ENCODE results near the gene RHOD. TPM values are rescaled to one million over a fixed set of nuclear protein-coding genes. Genes with fewer than 3 reads are reported as not detected.

RHOD gene
- total and polyA plus RNA-seq, 9 of the 15 experiments (the other 6 are each of a cell fraction or from before 2014, with no cell fraction given) = not detected

GRCh38 chr11:67062526-67063373 is 6.1 kb downstream of the RHOD start:
- intact Hi-C loops (cut with micrococcal nuclease) = no loop called here
- DNase-seq (ENCODE audit: extremely low read depth in 1 of 4, low spot score in 3 of 4) = no peak
- Histone ChIP-seq H3K27ac (ENCODE audit: extremely low read depth, low read depth, low read length) (no peak overlapping the region), H3K79me2 (ENCODE audit: control insufficient read depth, insufficient read depth, low read length) (no peaks in the 10 kb centered on the region), H3K9ac (ENCODE audit: insufficient read depth in 1 of 2, low read depth in 2 of 2, low read length in 2 of 2) (peak overlapping the region in 1 of 2 experiments; percentile 26; a peak in 1 of 4 replicates), H3K9me1 (ENCODE audit: control insufficient read depth, insufficient read depth, low read length) (no peaks in the 10 kb centered on the region), H3K4me1 (replicated peaks in 1 of 2; ENCODE audit: control insufficient read depth in 2 of 2, insufficient read depth in 2 of 2, low read length in 2 of 2) (peaks cover 3 to 20% of the 10 kb centered on the region in 2 experiments; a peak in 3 of 5 replicates), H3K36me3 (ENCODE audit: control insufficient read depth, insufficient read depth, low read length) (no peaks in the 10 kb centered on the region), H2AFZ (ENCODE audit: low read depth, low read length) (no peak overlapping the region), H4K20me1 (replicated peaks; ENCODE audit: control insufficient read depth, insufficient read depth, low read length) (no peaks in the 10 kb centered on the region), H3K27me3 (ENCODE audit: control insufficient read depth in 2 of 2, insufficient read depth in 2 of 2, low read length in 2 of 2) (no peaks in the 10 kb centered on the region), H3K9me3 (replicated peaks; ENCODE audit: control insufficient read depth, insufficient read depth, low read depth, low read length) (no peaks in the 10 kb centered on the region), H3K4me3 (no peak overlapping the region), H3K4me2 (ENCODE audit: insufficient read depth, low read length) (no peak overlapping the region)
- ATAC-seq = no peak; the same call in 2 of the 3 replicates
- in situ Hi-C loops (cut with MboI) = no loop called here
- BruUV-seq (replicated peaks) = no TSS peak
- 30% methylated on average over 12 of the region's 13 CpGs for WGBS (ENCODE audit: insufficient coverage, low coverage, missing lambda C conversion rate)
- POLR2A ChIA-PET = interaction anchor here (0.6 to 1.5 kb wide), 3 partner anchors 8 to 163 kb away, joined by 3 to 6 read pairs (median 3); no protein-coding TSS in a partner anchor
- CTCF ChIA-PET (ENCODE audit: low intra/inter-chr PET ratio) = no interaction called here
- no peak for FAIRE-seq
- TF ChIP-seq ZFP30 (CRISPR knock-in tag; IDR thresholded peaks at IDR 0.05; ENCODE audit: borderline replicate concordance) (no peak), ZNF121 (CRISPR knock-in tag; conservative IDR thresholded peaks at IDR 0.05) (peak; percentile 77), NFE2 (IDR thresholded peaks at IDR 0.05; ENCODE audit: low read depth) (peak; percentile 46)

- Histone ChIP-seq H3K27ac (ENCODE audit: extremely low read depth, low read depth, low read length) (no peak overlapping the region), H2AFZ (ENCODE audit: low read depth, low read length) (no peak overlapping the region), H3K9me3 (replicated peaks; ENCODE audit: control insufficient read depth, insufficient read depth, low read depth, low read length) (no peaks in the 10 kb centered on the region), H3K36me3 (ENCODE audit: control insufficient read depth, insufficient read depth, low read length) (no peaks in the 10 kb centered on the region), H3K9ac (ENCODE audit: insufficient read depth in 1 of 2, low read depth in 2 of 2, low read length in 2 of 2) (peak overlapping the region in 1 of 2 experiments; percentile 26; a peak in 1 of 4 replicates), H3K4me1 (replicated peaks in 1 of 2; ENCODE audit: control insufficient read depth in 2 of 2, insufficient read depth in 2 of 2, low read length in 2 of 2) (peaks cover 0 to 23% of the 10 kb centered on the region in 2 experiments; a peak in 2 of 5 replicates), H3K9me1 (ENCODE audit: control insufficient read depth, insufficient read depth, low read length) (no peaks in the 10 kb centered on the region), H4K20me1 (replicated peaks; ENCODE audit: control insufficient read depth, insufficient read depth, low read length) (no peaks in the 10 kb centered on the region), H3K4me2 (ENCODE audit: insufficient read depth, low read length) (no peak overlapping the region), H3K4me3 (no peak overlapping the region), H3K27me3 (ENCODE audit: control insufficient read depth in 2 of 2, insufficient read depth in 2 of 2, low read length in 2 of 2) (peaks cover 0 to 11% of the 10 kb centered on the region in 2 experiments; a peak in 2 of 5 replicates), H3K79me2 (ENCODE audit: control insufficient read depth, insufficient read depth, low read length) (no peaks in the 10 kb centered on the region)
- no peak for ATAC-seq
- ChIA-PET POLR2A (interaction anchor here (1.0 kb wide), 2 partner anchors 9 to 11 kb away, joined by 4 read pairs; no protein-coding TSS in a partner anchor), CTCF (ENCODE audit: low intra/inter-chr PET ratio) (no interaction called here)
- in situ Hi-C loops (cut with MboI) = no loop called here
- DNase-seq (ENCODE audit: extremely low read depth in 1 of 4, low spot score in 3 of 4) = no peak
- intact Hi-C loops (cut with micrococcal nuclease) = no loop called here
- BruUV-seq (replicated peaks) = no TSS peak
- TF ChIP-seq GABPB1 (CRISPR knock-in tag; IDR thresholded peaks at IDR 0.05) (no peak), ZBTB34 (CRISPR knock-in tag; IDR thresholded peaks at IDR 0.05) (no peak), ZBTB7A (IDR thresholded peaks at IDR 0.05; ENCODE audit: borderline replicate concordance, control insufficient read depth, low read depth, low read length) (no peak), KDM4B (IDR thresholded peaks at IDR 0.05; ENCODE audit: borderline replicate concordance in 2 of 2, low read depth in 1 of 2) (no peak), ZZZ3 (IDR thresholded peaks at IDR 0.05) (no peak), ZBTB33 (CRISPR knock-in tag; IDR thresholded peaks at IDR 0.05) (0 out of 2 replicates have a peak, but pooled peaks have one; percentile 6)
- WGBS (ENCODE audit: insufficient coverage, low coverage, missing lambda C conversion rate) = 63% methylated on average over 3 of the region's 3 CpGs
- FAIRE-seq = no peak
Measured at GRCh38 chr11:67066333-67066709, 9.7 kb downstream of the RHOD start.

Data from K562 (cell line).